GM13976 (cell line): ENCODE results near the gene RRH.
"Not testable (repeated sequence)": the region's sequence is repeated elsewhere in the genome, so short reads cannot be mapped to it uniquely, and the experiment has no call there.

ENCODE experiments used
- DNase-seq: peaks from one replicate; pipeline ENCODE4 v3.0.0; 2012; ENCODE audit warnings: low spot score
- in situ Hi-C: fragments of 300-500 bp; cut with MboI; formaldehyde crosslinking; loops from one replicate; pipeline ENCODE4 v1.12.0; 2022; ENCODE audit warnings: low sequenced_read_pairs, mixed read lengths, inconsistent platforms; ENCODE audit not compliant: unreplicated experiment
- TF ChIP-seq, protein P1 (sequence below): IDR thresholded peaks from 2 replicates; pipeline ENCODE4 v1.5.1; 2012; ENCODE audit warnings: borderline replicate concordance, mild to moderate bottlenecking; ENCODE audit not compliant: insufficient read depth; ENCODE audit errors: extremely low read depth, missing control alignments, control extremely low read depth

Gene RRH

GRCh38 chr4:109836985-109837384 lies 9.2 kb downstream of the RRH start:
- DNase-seq, result no peak
- in situ Hi-C loops, result no loop called here
- TF ChIP-seq, protein P1, sequence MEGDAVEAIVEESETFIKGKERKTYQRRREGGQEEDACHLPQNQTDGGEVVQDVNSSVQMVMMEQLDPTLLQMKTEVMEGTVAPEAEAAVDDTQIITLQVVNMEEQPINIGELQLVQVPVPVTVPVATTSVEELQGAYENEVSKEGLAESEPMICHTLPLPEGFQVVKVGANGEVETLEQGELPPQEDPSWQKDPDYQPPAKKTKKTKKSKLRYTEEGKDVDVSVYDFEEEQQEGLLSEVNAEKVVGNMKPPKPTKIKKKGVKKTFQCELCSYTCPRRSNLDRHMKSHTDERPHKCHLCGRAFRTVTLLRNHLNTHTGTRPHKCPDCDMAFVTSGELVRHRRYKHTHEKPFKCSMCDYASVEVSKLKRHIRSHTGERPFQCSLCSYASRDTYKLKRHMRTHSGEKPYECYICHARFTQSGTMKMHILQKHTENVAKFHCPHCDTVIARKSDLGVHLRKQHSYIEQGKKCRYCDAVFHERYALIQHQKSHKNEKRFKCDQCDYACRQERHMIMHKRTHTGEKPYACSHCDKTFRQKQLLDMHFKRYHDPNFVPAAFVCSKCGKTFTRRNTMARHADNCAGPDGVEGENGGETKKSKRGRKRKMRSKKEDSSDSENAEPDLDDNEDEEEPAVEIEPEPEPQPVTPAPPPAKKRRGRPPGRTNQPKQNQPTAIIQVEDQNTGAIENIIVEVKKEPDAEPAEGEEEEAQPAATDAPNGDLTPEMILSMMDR, result no peak

- TF ChIP-seq, protein P1, result no peak
- in situ Hi-C loops, result no loop called here
- DNase-seq, result no peak
Measured at GRCh38 chr4:109846395-109847098, 18.8 kb downstream of the RRH start.

DNA sequence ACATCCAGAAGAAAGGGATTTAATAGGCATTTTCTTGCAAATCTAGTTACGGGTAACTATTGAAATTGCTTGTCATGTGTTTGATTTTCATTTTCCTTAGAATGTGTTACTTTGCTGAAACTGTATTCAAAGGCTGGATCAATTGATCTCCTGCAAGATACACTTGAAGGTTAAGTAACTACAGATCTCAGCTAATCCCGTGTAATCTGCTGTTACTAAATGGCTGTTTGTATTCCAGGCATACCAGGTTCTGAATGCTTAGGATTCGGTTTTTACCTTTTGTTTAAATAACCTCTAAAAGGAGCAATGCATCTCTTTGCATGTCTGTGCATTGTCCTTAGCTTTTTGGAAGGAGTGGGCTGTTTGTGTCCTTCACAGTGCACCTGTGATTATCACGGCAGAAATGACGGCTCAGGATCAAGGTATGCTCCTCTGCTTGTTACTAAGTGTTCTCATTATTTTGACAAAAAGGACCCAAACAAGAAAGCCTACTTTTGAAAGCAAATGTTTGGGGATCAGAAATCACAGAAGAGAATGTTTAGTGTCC lies 20.2 kb downstream of the RRH start, which contains the start of gene LRIT3:
Gene LRIT3, plus strand, starts transcription at position 212 of the 547 bp plus-strand sequence. Its CDS starts 95 bp downstream, at position 307.
- in situ Hi-C loops, result no loop called here
- TF ChIP-seq, protein P1, result no peak
- DNase-seq, result no peak

GRCh38 chr4:109848501-109848900 lies 20.7 kb downstream of the RRH start:
- in situ Hi-C loops, result no loop called here
- TF ChIP-seq, protein P1, result no peak
- DNase-seq, result no peak

DNA sequence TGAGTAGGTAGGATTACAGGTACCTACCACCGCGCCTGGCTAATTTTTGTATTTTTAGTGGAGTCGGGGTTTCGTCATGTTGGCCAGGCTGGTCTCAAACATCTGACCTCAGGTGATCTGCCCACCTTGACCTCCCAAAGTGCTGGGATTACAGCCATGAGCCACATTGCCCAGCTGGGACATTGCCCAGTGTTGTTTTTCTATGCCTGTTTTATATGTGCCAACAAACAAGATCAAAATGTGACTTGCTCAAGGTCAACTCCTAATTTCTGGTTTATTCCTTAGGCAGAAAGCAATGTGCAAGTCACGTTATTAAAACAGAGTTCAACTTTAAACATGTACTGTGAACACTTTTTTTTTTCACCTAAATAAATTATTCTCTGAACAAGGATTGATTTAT lies 22.8 kb downstream of the RRH start:
- TF ChIP-seq, protein P1, result no peak
- in situ Hi-C loops, result no loop called here
- DNase-seq, result no peak

DNA sequence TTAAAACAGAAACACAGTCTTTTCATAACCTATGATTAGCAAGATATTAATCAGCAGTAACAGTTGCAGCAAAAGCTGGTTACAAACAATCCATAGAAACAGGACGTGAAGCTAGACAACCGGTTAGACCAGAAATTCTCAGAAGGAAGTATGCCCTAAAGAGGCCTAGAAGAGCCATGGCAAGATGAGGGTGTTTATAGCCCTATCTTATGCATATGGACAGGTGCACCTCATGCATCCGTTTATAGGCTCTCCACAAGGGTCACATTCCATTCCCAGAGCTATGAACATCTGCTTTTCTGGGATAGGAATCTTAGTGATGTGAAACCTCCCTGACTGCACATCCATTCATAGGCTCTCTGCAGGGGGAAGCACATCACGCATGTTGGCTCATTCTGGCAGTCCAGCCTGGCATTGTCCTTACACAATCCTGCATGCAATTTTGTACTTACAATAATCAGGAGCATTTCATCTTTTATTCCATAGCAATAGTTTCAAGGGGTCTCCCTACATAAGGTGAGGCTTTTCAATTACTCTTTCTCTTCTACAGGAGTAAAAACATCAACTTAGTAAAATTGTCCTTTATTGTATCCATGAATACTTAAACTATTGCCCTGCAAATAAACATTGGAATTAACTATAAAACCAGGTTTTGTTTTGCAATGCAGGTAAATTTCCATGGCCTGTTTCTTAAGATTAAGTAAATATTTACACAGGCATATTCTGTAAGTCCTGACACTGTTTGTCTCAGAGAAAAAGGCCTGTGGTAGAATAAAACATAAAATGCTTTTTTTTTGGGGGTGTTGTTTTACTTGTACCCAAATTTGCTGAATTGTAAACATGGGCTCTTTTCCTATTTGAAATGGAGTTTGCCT lies 31.9 kb downstream of the RRH start:
- DNase-seq, in situ Hi-C loops: not testable (repeated sequence)
